HG03103 (cell line): ENCODE measurements around the gene ST6GAL1.
"Not testable (repeated sequence)": the region's sequence is repeated elsewhere in the genome, so short reads cannot be mapped to it uniquely, and the experiment has no call there.

Experiments
- ATAC-seq: cut with Tn5 transposase; IDR thresholded peaks from one replicate; pipeline ENCODE4 v1.9.1; 2021; ENCODE audit warnings: low read depth; ENCODE audit not compliant: unreplicated experiment

The ST6GAL1 gene

DNA sequence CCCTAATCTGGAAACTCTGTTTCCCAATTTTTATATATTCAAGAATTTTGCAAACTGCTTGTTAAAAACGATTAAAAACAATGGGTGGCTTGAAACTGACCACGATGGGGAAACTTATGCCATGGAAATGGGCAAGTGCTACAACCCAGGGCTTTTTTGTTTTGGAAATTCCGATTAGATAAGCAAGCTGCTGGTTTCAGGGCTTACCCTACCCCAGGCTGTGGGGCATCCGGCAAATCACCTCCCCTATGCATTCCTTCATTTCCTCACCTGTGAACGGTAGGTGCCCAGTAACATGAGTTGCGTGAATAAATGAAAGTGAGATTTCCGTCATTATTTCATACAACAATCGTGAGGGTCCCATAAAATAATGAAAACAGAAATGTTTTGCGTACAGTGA is 34.3 kb downstream of the ST6GAL1 start:
- no peak for ATAC-seq

DNA sequence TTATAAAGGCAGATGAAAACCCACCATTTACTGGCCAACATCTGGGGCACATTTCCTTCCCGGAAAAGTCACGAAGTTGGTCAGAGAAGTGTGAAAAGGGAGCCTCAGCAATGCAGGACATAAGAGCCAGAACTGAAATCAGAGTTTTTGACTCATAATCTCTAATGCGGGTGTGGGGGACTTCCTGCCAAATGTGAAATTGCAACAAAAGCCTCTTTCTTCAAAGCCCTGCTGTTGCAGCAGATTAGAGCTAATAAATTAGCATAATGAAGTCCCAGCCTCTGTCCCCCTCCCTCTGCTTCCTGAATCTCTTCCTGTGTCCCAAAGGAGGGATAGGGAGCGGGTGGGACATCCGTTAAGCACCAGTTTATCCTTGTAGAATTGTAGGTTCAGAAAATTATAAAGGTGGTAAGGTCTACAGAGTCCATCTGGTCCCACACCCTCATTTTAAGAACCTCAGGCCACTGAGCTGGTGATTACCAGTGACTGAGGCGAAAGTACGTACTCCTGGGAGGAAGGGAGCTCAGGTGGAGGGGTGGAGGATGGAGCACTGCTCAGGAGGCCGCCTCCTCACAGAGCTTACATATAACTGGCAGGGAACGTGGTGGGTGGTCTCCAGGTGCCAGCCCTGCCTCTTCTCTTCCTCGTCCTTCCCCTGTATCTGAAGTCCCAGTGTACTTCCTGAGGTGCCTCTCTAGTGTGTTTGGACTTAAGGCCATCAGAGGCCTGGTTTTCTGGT is 35.0 kb downstream of the ST6GAL1 start:
- ATAC-seq = peak; percentile 47

DNA sequence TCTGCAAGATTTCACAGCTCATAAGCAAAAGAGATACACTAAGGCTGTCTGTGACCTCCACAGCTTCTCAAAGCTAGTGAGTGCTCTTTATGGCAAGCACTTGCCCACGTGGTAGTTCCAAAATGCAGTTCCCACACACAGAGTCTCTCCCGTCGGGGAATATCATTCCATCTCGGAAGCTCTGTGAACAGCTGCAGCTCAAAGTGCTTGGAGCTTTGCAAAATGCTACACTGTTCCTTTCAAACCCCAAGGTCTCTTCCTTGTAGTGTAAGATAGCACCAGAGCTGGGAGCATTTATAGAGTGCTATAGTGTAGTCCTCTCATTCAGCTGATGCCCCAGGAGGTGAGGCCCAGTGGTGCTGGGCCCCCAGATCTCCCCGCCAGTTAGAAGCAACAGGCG is 36.1 kb downstream of the ST6GAL1 start:
- no peak for ATAC-seq

DNA sequence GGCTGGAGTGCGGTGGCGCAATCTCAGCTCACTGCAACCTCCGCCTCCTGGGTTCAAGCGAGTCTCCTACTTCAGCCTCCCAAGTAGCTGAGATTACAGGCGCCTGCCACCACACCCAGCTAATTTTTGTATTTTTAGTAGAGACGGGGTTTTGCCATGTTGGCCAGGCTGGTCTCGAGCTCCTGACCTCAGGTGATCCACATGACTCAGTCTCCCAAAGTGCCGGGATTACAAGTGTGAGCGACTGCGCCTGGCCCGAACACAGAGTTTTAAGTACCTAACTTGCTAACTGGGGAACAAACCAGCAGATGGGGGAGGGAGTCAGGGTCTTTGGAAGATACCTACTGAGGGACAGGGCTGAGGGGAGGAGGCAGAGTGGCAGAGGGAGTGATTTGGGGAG is 36.9 kb downstream of the ST6GAL1 start:
- not testable (repeated sequence) for ATAC-seq

DNA sequence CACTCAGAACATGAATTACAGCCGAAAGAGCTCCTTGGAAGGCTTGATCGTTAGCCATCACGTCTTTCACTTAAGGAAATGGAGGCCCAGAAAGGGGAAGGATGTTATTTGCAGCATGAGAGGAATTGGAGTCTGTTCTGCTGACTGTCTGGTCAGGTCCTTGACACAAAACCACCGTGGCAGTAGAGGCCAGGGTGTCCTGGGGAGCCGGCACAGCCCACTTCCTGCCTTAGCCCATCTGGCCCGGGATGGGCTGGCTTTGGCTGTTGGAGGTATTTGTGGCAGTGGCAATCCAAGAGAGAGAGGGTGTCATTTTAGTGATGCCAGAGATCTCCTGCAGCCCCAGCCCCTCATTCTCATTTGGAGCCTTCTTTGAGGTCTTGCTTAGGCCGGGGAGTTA is 37.4 kb downstream of the ST6GAL1 start:
- no peak for ATAC-seq

DNA sequence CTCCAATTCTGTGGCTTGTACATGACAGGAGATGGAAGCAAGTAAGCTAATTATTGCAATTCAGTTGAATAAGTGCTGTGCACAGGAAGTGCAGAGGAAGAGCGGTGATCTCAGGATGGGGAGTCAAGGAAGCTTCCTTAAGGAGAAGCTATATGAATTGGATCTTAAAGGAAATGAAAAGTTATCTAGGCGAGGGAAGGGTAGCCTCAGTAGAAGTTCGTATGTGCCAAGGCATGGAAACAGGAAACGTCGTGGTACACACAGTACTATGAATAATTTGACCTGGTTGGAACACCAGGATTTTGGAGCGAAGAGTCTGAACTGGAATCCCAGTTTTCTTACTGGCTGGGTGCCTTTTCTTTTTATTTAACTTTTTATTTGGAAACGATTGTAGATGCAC is 39.3 kb downstream of the ST6GAL1 start:
- no peak for ATAC-seq

DNA sequence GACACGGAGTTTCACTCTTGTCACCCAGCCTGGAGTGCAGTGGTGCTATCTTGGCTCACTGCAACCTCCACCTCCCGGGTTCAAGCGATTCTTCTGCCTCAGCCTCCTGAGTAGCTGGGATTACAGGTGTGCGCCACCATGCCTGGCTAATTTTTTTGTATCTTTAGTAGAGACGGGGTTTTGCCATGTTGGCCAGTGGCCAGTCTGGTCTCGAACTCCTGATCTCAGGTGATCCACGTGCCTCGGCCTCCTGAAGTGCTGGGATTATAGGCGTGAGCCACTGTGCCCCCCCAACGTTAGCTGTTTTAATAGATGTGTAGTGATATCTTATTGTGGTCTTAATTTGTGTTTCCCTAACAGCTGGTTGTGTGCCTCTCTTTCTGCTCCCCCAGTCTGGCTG is 40.8 kb downstream of the ST6GAL1 start:
- ATAC-seq = not testable (repeated sequence)

DNA sequence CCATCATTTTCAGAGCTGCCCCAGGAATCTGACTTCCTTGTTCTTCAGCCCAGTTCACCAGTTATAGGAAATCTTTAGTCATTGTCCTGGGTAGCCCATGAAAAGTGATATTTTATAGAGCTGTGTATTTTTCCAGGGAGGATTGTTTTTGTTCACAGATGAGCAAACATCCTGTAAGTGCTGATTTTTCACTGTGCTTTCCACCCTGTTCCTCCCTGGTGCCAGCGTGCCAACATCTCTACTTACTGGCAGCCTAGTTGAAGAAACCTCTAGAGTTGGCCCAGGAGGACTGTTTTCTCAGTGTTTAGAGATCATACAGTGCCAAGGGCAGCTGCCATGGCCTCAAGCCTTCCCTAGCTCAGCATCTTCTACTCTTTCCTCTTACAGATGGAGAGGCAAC is 41.3 kb downstream of the ST6GAL1 start:
- ATAC-seq = no peak

DNA sequence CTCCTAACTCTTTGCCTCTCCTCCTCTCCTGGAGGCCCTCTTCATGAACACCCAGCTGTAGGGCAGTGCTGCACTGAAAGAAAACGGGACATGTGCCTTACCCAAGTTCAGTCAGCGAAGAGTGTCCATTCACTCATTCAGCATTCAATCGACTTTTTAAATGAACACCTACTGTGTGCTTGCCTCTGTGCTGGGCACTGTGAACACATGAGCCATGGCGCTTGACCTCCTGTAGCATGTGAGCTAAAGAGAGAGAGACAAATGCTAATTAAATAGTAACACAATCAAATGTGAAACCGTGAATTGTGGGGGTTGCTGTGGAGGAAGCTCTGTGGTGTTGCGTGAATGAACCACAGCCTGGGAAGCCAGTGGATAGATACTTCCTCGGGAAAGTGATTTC is 43.4 kb downstream of the ST6GAL1 start:
- no peak for ATAC-seq

DNA sequence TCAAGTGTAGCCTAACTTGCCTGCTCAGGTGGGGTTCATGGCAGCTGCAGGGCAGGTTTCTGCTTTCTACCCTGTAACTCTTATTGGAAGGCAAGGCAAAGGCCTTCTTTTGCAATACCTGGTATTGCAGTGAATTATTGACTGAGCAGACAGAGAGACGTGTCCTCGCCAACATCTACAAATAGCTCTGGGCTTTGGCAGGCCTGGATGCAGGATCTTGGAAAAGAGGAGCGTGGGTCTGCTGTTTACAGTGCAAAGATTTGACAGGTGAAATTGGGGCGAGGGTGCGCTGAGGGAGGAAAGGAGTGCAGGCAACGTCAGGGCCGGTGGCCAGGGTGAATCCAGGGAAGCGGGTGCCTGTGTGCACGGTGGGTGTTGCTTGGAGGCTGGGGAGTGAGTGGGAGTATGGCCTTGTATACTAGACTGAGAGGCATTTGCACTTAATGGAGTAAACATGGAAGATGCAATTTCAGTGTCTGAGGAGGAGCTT is 44.5 kb downstream of the ST6GAL1 start:
- ATAC-seq = no peak

DNA sequence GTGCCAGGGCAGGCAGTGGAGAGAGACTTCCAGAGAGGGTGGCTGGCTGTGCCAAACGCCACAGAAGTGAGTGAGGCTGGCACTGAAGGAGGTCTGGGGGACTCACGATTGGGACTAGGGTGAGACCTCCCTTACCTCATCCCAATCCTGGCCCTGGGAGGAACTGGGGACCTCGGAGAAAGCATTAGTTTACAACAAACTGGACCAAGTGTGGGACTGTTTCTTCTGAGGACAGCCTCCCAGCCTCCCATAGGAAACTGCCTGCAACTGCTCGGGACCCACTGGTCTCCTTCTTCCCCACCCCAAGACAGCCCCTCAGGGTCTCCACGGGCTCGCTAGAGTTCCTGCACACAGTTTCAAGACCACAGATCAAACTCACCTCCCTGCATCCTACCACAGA is 45.4 kb downstream of the ST6GAL1 start:
- no peak for ATAC-seq

DNA sequence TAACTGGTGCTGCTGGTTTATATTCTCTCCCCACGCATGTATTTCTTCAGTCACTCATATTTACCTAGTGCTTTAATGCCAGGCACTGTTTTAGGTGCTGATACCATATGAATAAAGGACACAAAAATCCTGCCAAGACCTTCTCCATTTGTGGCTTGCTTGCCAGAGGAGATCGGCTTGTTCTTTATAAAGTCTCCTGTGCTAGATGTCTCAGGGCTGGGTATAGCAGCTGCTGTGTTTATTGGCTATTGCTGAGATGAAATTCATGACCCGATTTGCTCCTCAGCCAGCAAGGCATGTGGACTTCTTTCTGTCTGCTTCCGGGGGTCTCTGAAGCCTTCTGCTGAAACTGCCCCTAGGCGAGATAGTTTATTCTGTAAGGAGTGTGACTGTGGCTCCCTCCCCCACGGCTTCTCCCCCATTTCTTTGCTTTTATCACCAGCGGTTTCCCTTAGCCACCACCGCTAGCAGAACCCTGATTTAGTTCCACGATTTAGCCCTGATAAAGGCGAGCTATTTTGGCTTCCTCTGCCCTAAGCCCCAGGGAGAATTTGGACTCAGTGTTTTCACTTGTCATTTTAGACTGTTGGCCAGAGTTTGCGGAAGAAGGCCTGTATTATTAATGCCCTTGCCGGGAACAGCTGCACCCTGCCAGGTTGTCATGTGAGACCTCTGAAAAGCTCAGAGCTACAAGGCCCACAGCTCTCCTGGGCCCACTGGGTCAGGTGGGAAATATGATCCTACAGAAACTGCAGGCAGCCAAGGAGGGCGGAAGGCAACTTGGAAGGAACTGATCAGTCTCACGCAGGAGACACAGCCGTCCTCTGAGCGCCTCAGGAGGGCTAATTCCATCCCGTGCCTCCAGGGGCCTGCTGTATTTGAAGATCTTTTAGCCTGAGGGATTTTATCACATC is 46.8 kb downstream of the ST6GAL1 start:
- ATAC-seq = no peak

DNA sequence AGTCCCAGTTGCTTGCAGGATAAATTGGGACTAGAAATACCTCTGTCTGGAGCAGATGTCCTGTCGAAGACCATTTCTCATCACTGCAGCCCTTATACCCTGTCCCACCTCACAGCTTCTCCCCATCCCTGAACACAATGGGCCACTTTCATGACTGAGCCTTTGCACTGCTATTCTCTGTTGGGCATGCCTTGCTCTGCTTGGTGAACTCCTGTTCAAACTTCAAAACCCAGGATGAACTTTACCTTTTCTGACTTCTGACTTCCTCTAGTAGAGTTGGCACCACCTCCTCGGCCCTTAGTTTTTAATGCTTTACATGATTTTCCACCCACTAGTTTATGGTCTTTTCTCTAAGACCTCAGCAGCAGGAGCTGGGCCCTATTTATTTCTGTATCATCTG is 48.4 kb downstream of the ST6GAL1 start:
- no peak for ATAC-seq

DNA sequence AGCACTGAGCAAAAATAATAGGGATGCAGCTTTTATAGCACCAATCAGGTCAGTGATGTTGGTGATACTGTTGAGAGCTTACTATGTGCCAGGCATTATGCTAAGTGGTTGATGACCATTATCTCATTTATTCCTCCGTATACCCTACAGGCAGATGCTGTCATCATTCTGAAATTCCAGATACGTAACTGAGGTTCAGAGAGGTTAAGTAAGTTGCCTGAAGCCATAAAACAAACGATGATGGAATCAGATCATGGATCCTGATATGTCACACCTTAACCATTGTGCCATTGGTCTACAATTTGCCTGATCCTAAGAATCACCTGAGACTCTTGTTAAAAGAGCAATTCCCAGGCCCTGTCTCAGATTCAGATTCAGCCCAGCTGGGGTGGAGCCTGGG is 49.5 kb downstream of the ST6GAL1 start:
- ATAC-seq = no peak

DNA sequence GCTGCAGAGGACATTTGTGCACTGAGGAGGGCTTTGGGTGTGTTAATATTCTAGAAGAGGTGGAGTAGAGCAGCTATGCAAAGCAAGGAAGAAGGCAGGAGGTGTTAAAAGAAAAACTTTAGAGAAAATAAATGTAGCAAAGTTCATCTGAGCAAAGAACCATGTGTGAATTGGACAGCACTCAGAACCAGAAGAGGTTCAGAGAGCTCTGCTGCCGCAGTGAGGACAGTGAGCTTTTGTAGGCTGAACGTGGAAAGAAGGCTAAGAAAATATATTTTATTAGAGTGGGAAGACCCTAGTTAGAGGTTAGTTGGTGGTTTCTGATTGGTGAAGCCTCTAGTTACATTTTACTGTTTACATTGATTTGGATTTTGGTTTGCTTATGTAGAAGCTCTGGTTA is 50.7 kb downstream of the ST6GAL1 start:
- no peak for ATAC-seq

DNA sequence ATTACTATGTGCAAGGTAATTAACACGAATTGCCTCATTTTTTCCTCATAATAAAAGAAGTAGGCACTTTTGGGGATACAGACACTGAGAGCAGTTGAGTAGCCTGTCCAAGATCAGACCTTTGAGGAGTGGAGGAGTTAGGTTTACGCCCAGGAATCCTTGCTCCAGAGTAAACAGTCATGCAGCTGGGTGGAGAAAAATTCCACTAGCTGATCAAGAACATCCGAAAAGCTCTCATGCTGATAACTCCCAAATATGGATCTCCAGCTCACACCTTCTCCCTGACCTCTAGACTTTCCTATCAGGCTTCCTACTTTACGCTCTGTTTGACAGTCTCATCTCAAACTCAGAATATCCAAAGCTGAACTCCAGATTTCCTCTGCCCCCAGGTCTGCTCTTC is 53.3 kb downstream of the ST6GAL1 start:
- no peak for ATAC-seq

DNA sequence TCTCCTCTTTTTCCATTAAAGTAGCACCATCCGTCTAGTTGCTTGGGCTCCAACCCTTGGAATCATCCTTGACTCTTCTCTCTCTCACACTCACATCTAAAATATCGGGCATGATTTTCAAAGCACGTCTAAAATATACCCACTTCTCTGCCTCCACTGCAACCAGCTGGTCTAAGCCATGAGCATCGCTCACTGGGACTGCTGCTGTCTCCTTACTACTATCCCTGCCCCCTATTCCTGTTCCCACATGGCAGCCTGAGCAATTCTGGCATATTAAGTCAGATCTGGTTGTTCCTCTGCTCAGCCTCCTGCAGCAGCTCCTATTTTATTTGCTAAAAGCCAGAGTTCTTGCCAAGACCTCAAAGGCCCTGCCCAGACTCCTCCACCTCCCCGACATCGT is 53.7 kb downstream of the ST6GAL1 start:
- ATAC-seq = no peak

DNA sequence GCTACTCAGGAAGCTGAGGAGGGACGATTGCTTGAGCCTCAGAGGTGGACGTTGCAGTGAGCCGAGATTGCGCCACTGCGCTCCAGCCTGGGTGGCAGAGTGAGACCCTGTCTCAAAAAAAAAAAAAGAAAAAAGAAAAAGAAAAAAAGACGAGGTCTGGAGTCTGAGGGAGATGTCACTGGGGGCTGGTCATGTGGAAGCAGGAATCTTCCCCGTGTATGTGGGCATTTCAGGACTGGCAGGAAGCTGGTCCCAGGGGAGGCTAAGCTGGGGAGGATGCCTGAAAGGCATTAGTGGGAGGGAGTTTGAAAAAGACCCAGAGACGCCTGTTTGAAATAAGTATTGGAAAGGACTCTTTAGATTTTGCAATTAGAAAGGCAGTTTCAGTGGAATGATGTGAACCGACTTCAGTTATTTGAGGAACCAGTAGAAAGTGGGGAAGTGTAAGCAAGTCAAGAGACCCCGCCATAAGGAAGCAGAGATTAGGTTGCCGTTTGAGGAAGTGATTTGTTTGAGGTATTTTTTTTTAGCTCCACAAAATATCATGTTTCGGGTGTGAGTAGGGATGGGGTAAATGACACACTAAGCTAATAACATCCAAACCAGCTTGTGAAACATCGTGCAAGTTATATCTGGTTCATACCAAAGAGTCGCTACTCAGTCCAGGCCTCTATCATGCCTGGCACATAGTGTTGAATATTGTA is 55.5 kb downstream of the ST6GAL1 start:
- peak; percentile 58 for ATAC-seq

DNA sequence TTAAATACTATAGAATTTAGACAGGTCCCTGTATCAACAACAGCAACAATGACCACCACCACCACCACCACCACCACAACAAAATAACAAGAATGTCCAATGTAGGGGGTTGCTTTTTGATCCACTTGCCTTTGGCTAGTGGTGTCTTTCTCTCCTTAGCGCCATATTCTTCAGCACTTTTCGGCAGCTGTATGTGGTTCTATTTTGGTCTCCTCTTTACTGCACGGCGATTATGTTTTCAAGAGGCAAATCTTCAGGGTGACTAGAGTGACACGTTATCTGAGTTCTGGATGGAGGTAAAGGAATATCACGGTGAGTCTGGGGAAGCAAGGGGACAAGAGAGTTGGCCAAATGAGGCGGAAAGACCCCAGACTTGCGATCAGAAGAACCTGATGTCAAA is 56.1 kb downstream of the ST6GAL1 start:
- no peak for ATAC-seq

DNA sequence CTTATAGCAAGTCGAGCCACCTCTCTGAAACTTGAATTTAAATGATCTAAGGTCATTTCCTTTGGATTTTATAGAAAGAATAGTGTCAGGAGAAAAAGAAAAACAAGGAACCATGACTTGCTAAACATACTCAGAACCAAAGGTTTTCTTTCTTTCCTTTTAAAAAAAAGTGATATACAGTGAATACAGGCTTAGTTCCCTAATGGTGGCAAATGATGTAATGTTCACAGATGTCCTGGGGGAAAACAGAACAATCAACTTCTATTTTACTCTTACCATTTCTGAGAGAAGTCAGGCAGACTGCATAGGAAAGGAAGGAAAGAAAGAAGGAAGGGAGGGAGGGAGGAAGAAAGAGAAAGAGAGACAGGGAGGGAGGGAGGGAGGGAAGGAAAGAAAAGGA is 56.5 kb downstream of the ST6GAL1 start:
- ATAC-seq = no peak

DNA sequence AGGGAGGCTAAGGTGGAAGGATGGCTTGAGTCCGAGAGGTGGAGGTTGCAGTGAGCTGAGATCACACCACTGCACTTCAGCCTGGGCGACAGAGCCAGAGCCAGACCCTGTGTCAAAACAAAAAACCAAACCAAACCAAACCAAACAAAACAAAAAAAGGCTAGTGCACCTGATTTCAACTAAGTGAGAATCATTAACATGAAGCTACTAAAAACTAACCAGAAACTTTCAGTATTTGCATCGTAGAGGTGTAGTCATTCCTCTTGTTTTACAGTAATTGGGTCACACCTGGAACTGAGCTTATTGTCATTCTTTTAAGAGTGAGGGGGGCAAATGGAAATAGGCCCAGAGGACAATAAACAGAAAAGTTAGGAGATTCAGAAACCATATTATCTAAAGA is 58.5 kb downstream of the ST6GAL1 start:
- peak; percentile 53 for ATAC-seq
